GM13976 (cell line): ENCODE data around the gene WNT2B.

ENCODE experiments used
- DNase-seq: peaks from one replicate; pipeline ENCODE4 v3.0.0; 2012; ENCODE audit warnings: low spot score
- in situ Hi-C: fragments of 300-500 bp; cut with MboI; formaldehyde crosslinking; loops from one replicate; pipeline ENCODE4 v1.12.0; 2022; ENCODE audit warnings: low sequenced_read_pairs, mixed read lengths, inconsistent platforms; ENCODE audit not compliant: unreplicated experiment
- TF ChIP-seq, protein P1 (sequence below): IDR thresholded peaks from 2 replicates; pipeline ENCODE4 v1.5.1; 2012; ENCODE audit warnings: borderline replicate concordance, mild to moderate bottlenecking; ENCODE audit not compliant: insufficient read depth; ENCODE audit errors: extremely low read depth, missing control alignments, control extremely low read depth

The WNT2B gene

DNA sequence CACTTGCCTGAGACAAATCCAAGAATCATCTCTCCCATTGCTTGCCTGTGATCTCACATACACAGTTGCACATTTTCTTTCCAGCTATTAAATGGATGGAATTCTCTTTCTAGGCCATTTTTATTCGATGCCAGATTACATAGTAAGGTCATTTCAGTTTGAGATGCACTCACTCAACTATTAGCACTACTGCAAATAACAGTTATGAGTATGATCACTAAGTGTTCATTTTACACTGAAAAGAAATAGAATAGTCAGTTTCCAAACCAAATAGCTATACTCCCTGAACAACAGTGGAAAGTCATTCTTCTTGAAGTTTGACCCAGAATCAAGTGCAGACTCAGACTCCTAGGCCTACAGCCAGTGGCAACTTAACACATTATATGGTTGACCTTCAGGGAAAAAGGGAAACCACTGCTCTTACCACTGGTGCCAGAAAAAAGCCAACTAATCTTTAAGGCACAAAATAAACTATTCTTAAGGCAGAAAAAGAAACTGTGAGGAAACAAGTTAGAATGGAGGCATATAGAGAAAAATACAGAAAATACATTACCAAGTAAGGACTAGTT, 31.5 kb downstream of the WNT2B start:
- TF ChIP-seq, protein P1, sequence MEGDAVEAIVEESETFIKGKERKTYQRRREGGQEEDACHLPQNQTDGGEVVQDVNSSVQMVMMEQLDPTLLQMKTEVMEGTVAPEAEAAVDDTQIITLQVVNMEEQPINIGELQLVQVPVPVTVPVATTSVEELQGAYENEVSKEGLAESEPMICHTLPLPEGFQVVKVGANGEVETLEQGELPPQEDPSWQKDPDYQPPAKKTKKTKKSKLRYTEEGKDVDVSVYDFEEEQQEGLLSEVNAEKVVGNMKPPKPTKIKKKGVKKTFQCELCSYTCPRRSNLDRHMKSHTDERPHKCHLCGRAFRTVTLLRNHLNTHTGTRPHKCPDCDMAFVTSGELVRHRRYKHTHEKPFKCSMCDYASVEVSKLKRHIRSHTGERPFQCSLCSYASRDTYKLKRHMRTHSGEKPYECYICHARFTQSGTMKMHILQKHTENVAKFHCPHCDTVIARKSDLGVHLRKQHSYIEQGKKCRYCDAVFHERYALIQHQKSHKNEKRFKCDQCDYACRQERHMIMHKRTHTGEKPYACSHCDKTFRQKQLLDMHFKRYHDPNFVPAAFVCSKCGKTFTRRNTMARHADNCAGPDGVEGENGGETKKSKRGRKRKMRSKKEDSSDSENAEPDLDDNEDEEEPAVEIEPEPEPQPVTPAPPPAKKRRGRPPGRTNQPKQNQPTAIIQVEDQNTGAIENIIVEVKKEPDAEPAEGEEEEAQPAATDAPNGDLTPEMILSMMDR = no peak

DNA sequence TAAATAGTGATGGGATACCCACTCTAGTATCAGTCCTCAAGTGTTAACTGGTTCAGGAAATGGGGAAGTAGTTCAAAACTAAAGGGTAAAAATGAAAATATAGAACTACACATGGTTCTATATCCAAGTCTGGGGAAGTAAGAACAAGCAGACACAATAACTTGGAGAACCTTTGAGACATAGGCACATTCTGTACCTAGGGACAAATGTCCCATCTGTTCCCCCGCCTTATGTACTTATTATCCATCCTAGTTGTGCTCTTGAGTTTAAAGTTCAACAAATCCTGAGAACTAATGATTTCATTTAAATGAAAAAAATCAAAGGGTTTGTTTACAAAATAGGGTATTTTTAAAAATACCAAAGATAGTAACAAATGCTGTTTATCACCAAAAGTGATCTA, 32.5 kb downstream of the WNT2B start:
- TF ChIP-seq, protein P1 = no peak
- in situ Hi-C loops = no loop called here
- DNase-seq = no peak

More for the DNA sequence above, 31.5 kb downstream of the WNT2B start:
- no peak for DNase-seq
- in situ Hi-C loops = no loop called here

DNA sequence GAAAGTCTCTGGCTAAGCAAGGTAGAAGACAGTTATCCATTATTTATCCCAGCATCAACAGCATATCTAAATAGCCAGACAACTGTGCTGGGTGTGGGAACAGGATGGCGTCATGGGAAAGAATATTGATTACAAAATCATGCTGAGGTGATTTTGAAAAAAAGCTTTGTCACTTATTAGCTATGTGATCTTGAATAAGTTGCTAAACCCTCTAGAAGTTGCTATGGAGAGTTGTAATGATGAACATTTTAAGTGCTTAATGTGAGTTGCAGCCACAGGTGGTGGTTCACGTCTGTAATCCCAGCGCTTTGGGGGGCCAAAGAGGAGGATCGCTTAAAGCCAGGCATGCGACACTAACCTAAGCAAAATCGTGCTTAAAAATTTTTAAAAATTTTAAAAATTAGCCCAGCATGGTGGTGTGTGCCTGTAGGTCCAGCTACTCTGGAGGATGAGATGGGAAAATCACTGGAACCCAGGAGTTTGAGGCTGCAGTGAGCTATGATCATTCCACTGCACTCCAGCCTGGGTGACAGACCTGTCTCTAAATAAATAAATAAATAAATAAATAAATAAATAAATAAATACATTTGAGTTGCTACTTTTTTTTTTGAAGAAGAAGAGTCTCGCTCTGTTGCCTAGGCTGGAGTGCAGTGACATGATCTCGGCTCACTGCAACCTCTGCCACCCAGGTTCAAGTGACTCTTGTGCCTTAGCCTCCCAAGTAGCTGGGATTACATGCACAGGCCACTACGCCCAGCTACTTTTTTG, 33.6 kb downstream of the WNT2B start:
- in situ Hi-C loops = no loop called here
- no peak for DNase-seq
- TF ChIP-seq, protein P1 = no peak

DNA sequence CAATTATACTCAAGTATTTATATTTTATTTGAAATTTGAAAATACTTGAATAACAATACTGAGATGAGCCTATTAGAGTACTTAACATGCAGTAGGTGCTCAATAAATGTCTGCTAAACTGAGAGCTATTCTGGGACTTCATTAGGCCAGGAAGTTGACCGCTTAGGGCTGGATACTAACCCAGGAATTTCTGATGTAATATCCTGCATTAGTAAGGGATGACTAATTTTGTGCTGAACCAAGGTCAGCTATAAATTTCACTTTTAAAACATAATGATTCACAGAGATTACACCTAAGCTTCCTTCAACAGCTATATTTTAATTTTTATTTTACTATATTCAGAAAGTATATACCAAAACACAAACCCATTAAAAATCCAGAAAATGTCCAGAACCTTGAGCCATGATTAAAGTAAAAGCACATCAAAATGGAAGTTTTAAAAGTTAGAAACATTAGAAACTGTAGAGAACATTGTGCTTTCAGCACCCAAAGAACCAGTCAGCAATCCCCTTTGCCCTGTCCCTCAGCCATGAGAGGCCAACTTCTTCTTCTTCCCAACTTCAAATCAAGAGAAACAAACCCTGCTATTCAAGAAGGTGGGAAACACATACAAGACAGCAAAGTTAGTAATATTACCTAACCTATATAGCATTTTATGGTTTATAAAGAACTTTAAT, 35.4 kb downstream of the WNT2B start:
- TF ChIP-seq, protein P1 = no peak
- no peak for DNase-seq
- in situ Hi-C loops = no loop called here

DNA sequence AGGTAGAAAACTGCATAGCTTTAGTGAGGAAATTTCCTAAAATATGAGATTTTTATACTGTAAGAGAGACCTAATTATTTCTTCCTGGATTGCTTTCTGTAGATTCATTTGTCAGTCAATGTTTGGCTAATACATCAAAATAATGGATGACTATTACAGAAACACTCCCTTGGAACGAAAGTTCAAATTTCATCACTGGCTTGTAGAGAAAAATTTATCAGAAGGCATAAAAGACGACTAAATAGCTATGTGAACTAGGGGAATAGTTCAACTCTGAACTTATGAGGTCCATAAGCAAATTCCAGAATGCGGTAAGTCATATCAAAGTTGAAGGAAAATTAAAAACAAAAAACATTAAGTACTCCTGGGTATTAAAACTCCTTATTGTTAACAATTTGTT, 36.0 kb downstream of the WNT2B start:
- in situ Hi-C loops = no loop called here
- TF ChIP-seq, protein P1 = no peak
- DNase-seq = no peak

DNA sequence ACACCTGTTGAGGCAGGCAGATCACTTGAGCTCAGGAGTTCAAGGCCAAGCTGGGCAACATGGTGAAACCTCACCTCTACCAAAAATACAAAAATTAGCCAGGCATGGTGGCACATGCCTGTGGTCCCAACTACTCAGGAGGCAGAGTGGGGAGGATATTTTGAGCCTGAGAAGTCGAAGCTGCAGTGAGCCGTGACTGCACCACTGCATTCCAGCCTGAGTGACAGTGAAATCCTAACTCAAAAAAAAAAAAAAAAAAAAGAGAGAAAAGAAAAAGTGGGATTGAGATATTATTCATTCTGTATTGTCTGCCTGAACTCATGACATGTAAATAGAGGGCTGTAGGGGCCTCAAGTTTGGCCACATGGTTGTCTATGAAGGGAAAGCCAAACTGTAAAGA, 37.3 kb downstream of the WNT2B start:
- in situ Hi-C loops = no loop called here
- TF ChIP-seq, protein P1 = no peak
- DNase-seq = no peak
